ENCODE measurements around the gene MAN1C1. TPM values are rescaled to one million over a fixed set of nuclear protein-coding genes. Genes with fewer than 3 reads are reported as not detected.

MAN1C1 gene
- total RNA-seq, 1 experiment from 2014 or later = 9.3 TPM

- Histone ChIP-seq H3K79me2 (ENCODE audit: insufficient read depth, low read length) (no peaks in the 10 kb centered on the region; the same call in 1 of the 2 replicates), H4K5ac (ENCODE audit: insufficient read length, low read depth, low read length) (no peak overlapping the region), H3K56ac (ENCODE audit: insufficient read length, low read depth, low read length) (no peak overlapping the region), H3K14ac (ENCODE audit: insufficient read depth, low read length) (no peak overlapping the region), H3K4ac (ENCODE audit: low read depth, low read length) (no peak overlapping the region), H3K18ac (ENCODE audit: insufficient read length, low read depth, low read length) (no peak overlapping the region), H3T11ph (ENCODE audit: low read length) (no peak overlapping the region), H2BK15ac (ENCODE audit: low read depth, low read length) (no peak overlapping the region), H3K23ac (ENCODE audit: insufficient read length, low read depth, low read length) (no peak overlapping the region), H3K27ac (ENCODE audit: insufficient read length, low read depth, low read length) (no peak overlapping the region), H2AK5ac (ENCODE audit: insufficient read length, low read length) (no peak overlapping the region), H2BK20ac (ENCODE audit: low read depth, low read length, poor library complexity, severe bottlenecking) (no peak overlapping the region), H2AFZ (ENCODE audit: low read length) (no peak overlapping the region), H2BK12ac (ENCODE audit: insufficient read length, low read depth, low read length) (no peak overlapping the region), H2BK5ac (ENCODE audit: insufficient read length, low read length) (no peak overlapping the region), H2BK120ac (ENCODE audit: low read depth, low read length, poor library complexity, severe bottlenecking) (no peak overlapping the region), H3K9me3 (ENCODE audit: control insufficient read depth, low read depth, low read length) (no peaks in the 10 kb centered on the region), H4K91ac (ENCODE audit: insufficient read length, low read depth, low read length) (no peak overlapping the region), H3K9ac (ENCODE audit: extremely low read depth, insufficient read length, low read length) (no peak overlapping the region), H3K27me3 (ENCODE audit: insufficient read depth, low read length) (no peaks in the 10 kb centered on the region), H3K4me2 (ENCODE audit: insufficient read depth, insufficient read length, low read length) (no peak overlapping the region), H3K4me1 (ENCODE audit: insufficient read depth, low read length) (peaks cover 9% of the 10 kb centered on the region; the same call in 1 of the 2 replicates), H3K23me2 (ENCODE audit: insufficient read length, low read depth, low read length, poor library complexity, severe bottlenecking) (no peaks in the 10 kb centered on the region), H4K8ac (replicated peaks; ENCODE audit: insufficient read length, low read depth, low read length) (no peak overlapping the region), H4K20me1 (ENCODE audit: control insufficient read depth, insufficient read depth, insufficient read length) (no peaks in the 10 kb centered on the region), H3K79me1 (ENCODE audit: insufficient read depth, low read depth, low read length, poor library complexity, severe bottlenecking) (no peaks in the 10 kb centered on the region)
- Mint-ChIP-seq H3K4me3 (no peak overlapping the region), H3K4me1 (peaks cover 51 to 57% of the 10 kb centered on the region in 2 experiments), H3K9me3 (no peaks in the 10 kb centered on the region), H3K27ac (peak overlapping the region; percentile 27 to 91 (median 42); a peak in 4 of 7 replicates), H3K27me3 (ENCODE audit: low read depth) (no peaks in the 10 kb centered on the region), H3K36me3 (ENCODE audit: insufficient read depth in 1 of 3, low read depth in 3 of 3) (no peaks in the 10 kb centered on the region)
- DNase-seq = no peak
- TF ChIP-seq, protein P1, sequence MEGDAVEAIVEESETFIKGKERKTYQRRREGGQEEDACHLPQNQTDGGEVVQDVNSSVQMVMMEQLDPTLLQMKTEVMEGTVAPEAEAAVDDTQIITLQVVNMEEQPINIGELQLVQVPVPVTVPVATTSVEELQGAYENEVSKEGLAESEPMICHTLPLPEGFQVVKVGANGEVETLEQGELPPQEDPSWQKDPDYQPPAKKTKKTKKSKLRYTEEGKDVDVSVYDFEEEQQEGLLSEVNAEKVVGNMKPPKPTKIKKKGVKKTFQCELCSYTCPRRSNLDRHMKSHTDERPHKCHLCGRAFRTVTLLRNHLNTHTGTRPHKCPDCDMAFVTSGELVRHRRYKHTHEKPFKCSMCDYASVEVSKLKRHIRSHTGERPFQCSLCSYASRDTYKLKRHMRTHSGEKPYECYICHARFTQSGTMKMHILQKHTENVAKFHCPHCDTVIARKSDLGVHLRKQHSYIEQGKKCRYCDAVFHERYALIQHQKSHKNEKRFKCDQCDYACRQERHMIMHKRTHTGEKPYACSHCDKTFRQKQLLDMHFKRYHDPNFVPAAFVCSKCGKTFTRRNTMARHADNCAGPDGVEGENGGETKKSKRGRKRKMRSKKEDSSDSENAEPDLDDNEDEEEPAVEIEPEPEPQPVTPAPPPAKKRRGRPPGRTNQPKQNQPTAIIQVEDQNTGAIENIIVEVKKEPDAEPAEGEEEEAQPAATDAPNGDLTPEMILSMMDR (conservative IDR thresholded peaks at IDR 0.05) = peak; percentile 32; the same call in 2 of the 3 replicates
- WGBS (ENCODE audit: extremely low coverage, insufficient read length, low lambda C conversion rate) = no CpG with 5 or more reads among the region's 10 CpGs
Measured at GRCh38 chr1:25697435-25698217, 81.0 kb downstream of the MAN1C1 start.
